Cardiac fibroblast (primary cell): ENCODE data around the gene FGGY.
A peak's percentile ranks its signal among the peaks of the same experiment; 100 is the strongest.

ENCODE experiments used
- DNase-seq, 2 donors: peaks; one replicate each; pipeline versions ENCODE4 v3.0.0 to v3.0.0-alpha.2; 2010; ENCODE audit warnings: low read depth in 2 of 2
- H3K4me3 ChIP-seq, 2 donors: replicated peaks in 1 of 2; 1 replicate in 1 of 2; 2 replicates in 1 of 2; pipeline ENCODE4 v1.5.1; 2011; ENCODE audit warnings: low read depth in 2 of 2, low read length in 2 of 2, mild to moderate bottlenecking in 2 of 2, moderate library complexity in 1 of 2
- CTCF ChIP-seq: IDR thresholded peaks from one replicate; pipeline ENCODE4 v1.5.1; 2011; ENCODE audit warnings: low read depth, mild to moderate bottlenecking, low read length, inconsistent platforms

FGGY gene

GRCh38 chr1:59751004-59751395 is 454.1 kb downstream of the FGGY start:
- no peak for TF ChIP-seq CTCF
- no peak for DNase-seq
- H3K4me3 ChIP-seq = no peak overlapping the region

GRCh38 chr1:59751801-59752200 is 454.9 kb downstream of the FGGY start:
- no peak for TF ChIP-seq CTCF
- no peak overlapping the region for H3K4me3 ChIP-seq
- no peak for DNase-seq

GRCh38 chr1:59752556-59753414 is 455.9 kb downstream of the FGGY start:
- TF ChIP-seq CTCF = no peak
- DNase-seq = no peak

GRCh38 chr1:59755069-59755685 is 458.3 kb downstream of the FGGY start:
- TF ChIP-seq CTCF = no peak
- no peak for DNase-seq
- H3K4me3 ChIP-seq = no peak overlapping the region

More at GRCh38 chr1:59752556-59753414, 455.9 kb downstream of the FGGY start:
- H3K4me3 ChIP-seq = no peak overlapping the region

GRCh38 chr1:59757197-59757747 is 460.4 kb downstream of the FGGY start:
- TF ChIP-seq CTCF = no peak
- no peak overlapping the region for H3K4me3 ChIP-seq
- DNase-seq = no peak

- H3K4me3 ChIP-seq = no peak overlapping the region
- peak; percentile 89 to 93 for DNase-seq
- TF ChIP-seq CTCF = peak; percentile 95
These were observed 462.4 kb downstream of the FGGY start for GRCh38 chr1:59759156-59759925.
